Peyer's patch (tissue), 4 donors: ENCODE data around the gene SLC1A1.
"Not testable (repeated sequence)": the region's sequence is repeated elsewhere in the genome, so short reads cannot be mapped to it uniquely, and the experiment has no call there.

Source experiments
- POLR2A ChIP-seq, 2 donors: fragments of 450-650 bp; IDR thresholded peaks; one replicate each; pipeline ENCODE4 v1.5.1; 2017; ENCODE audit warnings: antibody characterized with exemption in 2 of 2, mild to moderate bottlenecking in 2 of 2, moderate library complexity in 2 of 2
- TF ChIP-seq, protein P1 (sequence below), 6 experiments: fragments of 450-650 bp in 4 of 6; fragments of 200-600 bp in 2 of 6; sonication (generic) in 1 of 6; IDR thresholded peaks; one replicate each; pipeline ENCODE4 v1.5.1; 2017 to 2019; ENCODE audit warnings: antibody characterized with exemption in 6 of 6, mild to moderate bottlenecking in 3 of 6, moderate library complexity in 1 of 6

DNA sequence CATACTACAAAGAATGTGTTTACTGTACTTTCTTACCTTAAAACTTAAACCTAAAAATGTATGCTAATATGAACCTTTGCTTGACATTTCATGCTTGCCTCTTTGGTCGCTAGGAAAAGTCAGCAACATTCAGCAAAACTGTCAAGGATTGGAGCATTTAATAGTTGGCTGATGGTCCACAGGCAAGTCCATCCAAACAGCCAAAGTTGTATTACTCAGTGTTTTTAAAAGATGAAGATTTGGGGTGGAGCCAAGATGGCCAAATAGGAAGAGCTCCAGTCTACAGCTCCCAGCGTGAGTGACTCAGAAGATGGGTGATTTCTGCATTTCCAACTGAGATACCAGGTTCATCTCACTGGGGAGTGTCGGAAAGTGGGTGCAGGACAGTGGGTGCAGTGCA is 40.6 kb downstream of the SLC1A1 start:
- TF ChIP-seq, protein P1, sequence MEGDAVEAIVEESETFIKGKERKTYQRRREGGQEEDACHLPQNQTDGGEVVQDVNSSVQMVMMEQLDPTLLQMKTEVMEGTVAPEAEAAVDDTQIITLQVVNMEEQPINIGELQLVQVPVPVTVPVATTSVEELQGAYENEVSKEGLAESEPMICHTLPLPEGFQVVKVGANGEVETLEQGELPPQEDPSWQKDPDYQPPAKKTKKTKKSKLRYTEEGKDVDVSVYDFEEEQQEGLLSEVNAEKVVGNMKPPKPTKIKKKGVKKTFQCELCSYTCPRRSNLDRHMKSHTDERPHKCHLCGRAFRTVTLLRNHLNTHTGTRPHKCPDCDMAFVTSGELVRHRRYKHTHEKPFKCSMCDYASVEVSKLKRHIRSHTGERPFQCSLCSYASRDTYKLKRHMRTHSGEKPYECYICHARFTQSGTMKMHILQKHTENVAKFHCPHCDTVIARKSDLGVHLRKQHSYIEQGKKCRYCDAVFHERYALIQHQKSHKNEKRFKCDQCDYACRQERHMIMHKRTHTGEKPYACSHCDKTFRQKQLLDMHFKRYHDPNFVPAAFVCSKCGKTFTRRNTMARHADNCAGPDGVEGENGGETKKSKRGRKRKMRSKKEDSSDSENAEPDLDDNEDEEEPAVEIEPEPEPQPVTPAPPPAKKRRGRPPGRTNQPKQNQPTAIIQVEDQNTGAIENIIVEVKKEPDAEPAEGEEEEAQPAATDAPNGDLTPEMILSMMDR (IDR thresholded peaks at IDR 0.05), result not testable (repeated sequence)
- not testable (repeated sequence) for TF ChIP-seq POLR2A (IDR thresholded peaks at IDR 0.05)
